GM12872 (cell line): Measurements from ENCODE around the gene RALB.

Source experiments
- CTCF ChIP-seq: IDR thresholded peaks from 3 replicates; pipeline ENCODE4 v1.5.1; 2011; ENCODE audit warnings: low read depth, mild to moderate bottlenecking, low read length, moderate library complexity; ENCODE audit not compliant: insufficient read depth

RALB gene

DNA sequence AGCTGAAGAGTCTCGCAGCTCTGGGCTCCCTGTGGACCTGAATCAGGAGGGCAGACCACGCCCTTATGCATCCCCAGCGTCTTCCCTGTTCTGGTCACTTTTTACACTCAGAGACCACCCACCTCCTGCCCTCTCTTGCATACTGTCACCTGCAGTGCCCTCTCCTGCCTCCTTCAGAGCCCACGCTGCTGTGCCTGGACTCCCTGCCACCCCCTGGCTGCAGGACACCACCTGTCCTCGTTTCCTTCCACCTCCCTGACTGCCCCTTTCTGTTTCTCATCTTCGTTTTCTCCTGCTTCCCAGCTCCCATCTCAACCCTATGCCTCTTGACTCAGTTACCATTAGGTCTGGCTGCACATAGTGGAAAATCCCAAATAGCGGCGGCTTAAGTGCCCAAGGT, 84.1 kb downstream of the RALB start:
- no peak for TF ChIP-seq CTCF

- no peak for TF ChIP-seq CTCF
Observed at GRCh38 chr2:120338015-120338414, 85.4 kb downstream of the RALB start.

- no peak for TF ChIP-seq CTCF
Observed at GRCh38 chr2:120341977-120342376, 89.3 kb downstream of the RALB start.

GRCh38 chr2:120342446-120342845, 89.8 kb downstream of the RALB start:
- no peak for TF ChIP-seq CTCF

DNA sequence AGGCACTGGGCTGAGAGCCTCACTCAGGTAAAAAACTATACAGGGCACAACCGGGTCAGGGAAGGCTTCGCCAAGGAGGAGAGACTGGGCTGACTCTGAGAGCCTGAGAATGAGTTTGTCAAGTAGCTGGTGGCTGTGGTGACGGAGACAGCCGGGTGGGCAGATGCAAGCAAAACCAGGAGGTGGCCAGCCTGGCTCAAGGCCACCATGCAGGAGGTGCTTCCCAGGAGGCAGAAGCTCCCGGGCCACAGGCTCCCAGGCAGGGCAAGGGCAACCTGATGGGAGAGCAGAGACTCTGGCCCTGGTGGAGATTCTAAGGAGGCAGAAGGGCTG, 90.4 kb downstream of the RALB start:
- TF ChIP-seq CTCF, result no peak

DNA sequence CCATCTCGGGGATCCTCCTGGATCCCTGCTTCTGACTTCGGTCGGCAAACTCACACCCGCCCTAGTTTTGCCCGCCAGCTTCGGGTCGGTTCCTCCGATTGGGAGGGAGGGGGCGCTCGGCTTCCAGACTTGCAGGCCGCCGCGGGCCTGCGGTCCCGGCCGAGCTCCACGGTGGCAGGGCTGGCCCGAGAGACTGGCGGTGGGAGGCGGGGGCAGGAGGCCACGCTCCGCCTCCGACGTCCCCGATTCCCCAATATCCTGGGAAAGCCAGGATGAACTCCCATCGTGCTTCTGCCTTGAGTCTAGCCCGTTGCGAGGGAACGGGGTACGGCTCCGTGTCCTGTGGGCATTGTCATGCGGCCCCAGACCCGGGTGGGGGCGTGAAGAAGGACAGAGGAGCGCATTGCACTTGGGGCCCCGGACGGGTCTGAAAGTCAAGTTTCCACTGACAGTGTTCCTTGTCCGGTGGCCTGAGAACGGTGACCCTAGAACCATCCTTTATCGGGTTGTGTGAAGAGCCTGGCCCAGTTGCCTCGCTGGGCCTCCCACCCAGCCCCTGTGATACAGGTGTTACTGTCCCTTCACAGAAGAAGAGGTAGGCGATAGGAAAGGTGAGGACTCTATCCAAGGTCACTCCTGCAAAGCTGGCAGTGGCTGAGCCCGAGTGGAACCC, 90.9 kb downstream of the RALB start:
- peak; percentile 63 for TF ChIP-seq CTCF
